ENCODE data around the gene CFAP45. TPM values are rescaled to one million over a fixed set of nuclear protein-coding genes. Genes with fewer than 3 reads are reported as not detected.

CFAP45 gene
- total RNA-seq, 4 donors from 2014 or later = 0.48 to 0.95 TPM; not detected in 2

- no peak for DNase-seq
- H3K36me3 ChIP-seq = no peaks in the 10 kb centered on the region
- peak overlapping the region in 1 of 4 donors; percentile 18 for H3K27ac ChIP-seq
- intact Hi-C loops (cut with DNase I) = no loop called here
- no peak for TF ChIP-seq CTCF (IDR thresholded peaks at IDR 0.05)
- no peak for TF ChIP-seq POLR2A (IDR thresholded peaks at IDR 0.05)
- H3K4me3 ChIP-seq = no peak overlapping the region
- peaks cover 15 to 50% (median 24%) of the 10 kb centered on the region in 3 donors for H3K4me1 ChIP-seq
- no peaks in the 10 kb centered on the region for H3K27me3 ChIP-seq
- no peaks in the 10 kb centered on the region for H3K9me3 ChIP-seq
- WGBS, 2 donors = 68 to 76% methylated on average over 5 to 6 of the region's 6 CpGs
Observed at GRCh38 chr1:159895836-159896545, 4.0 kb downstream of the CFAP45 start.

DNA sequence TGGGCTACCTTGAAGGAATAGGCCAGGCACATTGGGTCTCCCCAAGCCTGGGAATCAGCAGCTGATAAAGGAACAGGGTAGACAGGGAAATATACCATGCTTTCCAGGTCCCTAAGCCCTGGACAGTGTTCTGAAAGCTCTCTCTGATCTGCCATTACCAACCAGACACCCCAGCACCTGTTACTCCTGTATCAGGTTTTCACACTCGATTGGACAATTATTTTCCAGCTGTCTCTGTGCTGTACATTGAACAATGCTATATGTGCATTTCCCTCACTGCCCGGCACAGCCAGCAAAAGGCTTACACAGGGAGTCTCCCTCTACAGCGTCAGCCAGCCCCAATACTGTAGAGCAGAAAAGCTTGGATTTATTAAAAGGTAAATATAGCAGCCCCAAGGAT lies 4.7 kb downstream of the CFAP45 start:
- Histone ChIP-seq H3K27me3 (no peaks in the 10 kb centered on the region), H3K4me1 (peaks cover 9 to 50% (median 18%) of the 10 kb centered on the region in 3 donors), H3K27ac (no peak overlapping the region), H3K4me3 (no peak overlapping the region), H3K36me3 (no peaks in the 10 kb centered on the region), H3K9me3 (no peaks in the 10 kb centered on the region)
- TF ChIP-seq CTCF (IDR thresholded peaks at IDR 0.05) = no peak
- no peak for TF ChIP-seq POLR2A (IDR thresholded peaks at IDR 0.05)
- no peak for DNase-seq
- 78 to 89% methylated on average over 3 of the region's 3 CpGs for WGBS, 2 donors
- intact Hi-C loops (cut with DNase I) = no loop called here

DNA sequence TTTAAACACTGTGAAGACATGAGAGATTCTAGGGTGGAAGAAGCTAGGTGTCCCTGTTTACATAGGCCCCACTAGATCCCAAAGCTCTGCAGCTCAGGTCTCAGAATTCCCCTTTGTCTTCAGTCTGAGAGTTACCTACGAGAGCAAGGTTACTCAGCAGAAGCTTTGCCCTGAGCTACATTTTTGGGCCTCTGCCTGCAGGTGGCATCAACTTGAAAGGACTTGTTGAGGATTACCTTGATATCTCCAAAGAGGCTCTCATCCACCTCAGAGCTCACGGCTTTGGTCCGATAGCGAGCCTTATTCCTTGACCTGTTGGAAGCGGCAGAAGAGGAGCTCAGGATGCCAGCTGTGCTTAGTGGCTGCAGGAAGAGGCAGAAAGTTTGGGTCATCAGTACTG lies 7.0 kb downstream of the CFAP45 start:
- Histone ChIP-seq H3K36me3 (no peaks in the 10 kb centered on the region), H3K4me3 (no peak overlapping the region), H3K27me3 (no peaks in the 10 kb centered on the region), H3K4me1 (peaks cover 10 to 50% (median 21%) of the 10 kb centered on the region in 3 donors), H3K27ac (no peak overlapping the region), H3K9me3 (no peaks in the 10 kb centered on the region)
- no peak for DNase-seq
- intact Hi-C loops (cut with DNase I) = loop anchor here (2.0 to 5.0 kb wide), 2 partner anchors 94 to 111 kb away; partner anchors contain the start of gene DUSP23
- whole genome bisulfite sequencing, 2 donors = 29 to 54% methylated on average over 1 to 5 of the region's 5 CpGs
- peak in 2 of 6 experiments; percentile 6 to 41 for TF ChIP-seq CTCF (IDR thresholded peaks at IDR 0.05)
- no peak for TF ChIP-seq POLR2A (IDR thresholded peaks at IDR 0.05)

GRCh38 chr1:159891275-159892157 lies 8.4 kb downstream of the CFAP45 start:
- Histone ChIP-seq H3K4me1 (peaks cover 10 to 46% (median 21%) of the 10 kb centered on the region in 3 donors), H3K27me3 (no peaks in the 10 kb centered on the region), H3K9me3 (no peaks in the 10 kb centered on the region), H3K36me3 (no peaks in the 10 kb centered on the region), H3K4me3 (no peak overlapping the region), H3K27ac (peak overlapping the region in 1 of 4 donors; percentile 9)
- intact Hi-C loops (cut with DNase I) = loop anchor here (2.0 to 5.0 kb wide), 2 partner anchors 93 to 109 kb away; partner anchors contain the start of gene DUSP23
- WGBS, 2 donors = 36 to 43% methylated on average over 7 of the region's 7 CpGs
- TF ChIP-seq CTCF (IDR thresholded peaks at IDR 0.05) (peak; percentile 95 to 100 (median 98)), POLR2A (IDR thresholded peaks at IDR 0.05) (no peak)
- DNase-seq = peak; percentile 25
